ENCODE results near the gene TAS1R3. TPM values are rescaled to one million over a fixed set of nuclear protein-coding genes. Genes with fewer than 3 reads are reported as not detected.

TAS1R3 gene
- total and polyA plus RNA-seq, 5 donors from 2014 or later: 0.06 to 2.0 (median 0.11) TPM; not detected in 2

DNA sequence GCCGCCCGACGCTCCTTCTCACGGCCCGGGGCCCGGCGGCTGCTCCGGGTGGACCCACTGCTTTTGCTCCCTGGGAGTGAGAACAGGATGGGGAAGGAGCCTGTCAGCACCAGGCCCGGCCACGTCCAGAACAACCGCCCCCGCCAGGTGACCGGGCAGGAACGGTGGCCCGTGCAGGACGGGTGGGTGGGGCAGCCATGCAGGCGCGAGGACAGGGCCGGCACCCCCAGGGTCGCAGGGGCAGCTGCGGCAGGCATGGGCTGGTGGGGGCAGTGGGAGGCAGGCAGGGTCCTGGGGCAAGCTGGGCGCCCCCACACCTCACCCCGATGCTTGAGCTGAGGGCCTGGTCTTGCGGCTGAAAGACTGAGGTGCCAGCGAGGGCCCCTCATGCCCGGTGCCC is 5.4 kb downstream of the TAS1R3 start:
- Mint-ChIP-seq H3K27ac (no peak overlapping the region), H3K36me3 (peaks cover 10% of the 10 kb centered on the region), H3K4me1 (no peaks in the 10 kb centered on the region), H3K27me3 (no peaks in the 10 kb centered on the region), H3K9me3 (peaks cover 0 to 2% (median 0%) of the 10 kb centered on the region in 7 donors), H3K4me3 (no peak overlapping the region)
- Histone ChIP-seq H3K27ac (ENCODE audit: insufficient read depth, low read length, poor library complexity, severe bottlenecking) (no peak overlapping the region), H3K27me3 (ENCODE audit: control insufficient read depth, insufficient read depth, low read length) (no peaks in the 10 kb centered on the region), H3K4me3 (ENCODE audit: low read depth, low read length) (no peak overlapping the region), H3K9me3 (ENCODE audit: control insufficient read depth in 2 of 2, low read length in 2 of 2) (no peaks in the 10 kb centered on the region), H3K4me1 (ENCODE audit: control insufficient read depth, insufficient read depth, low read length, poor library complexity, severe bottlenecking) (no peaks in the 10 kb centered on the region), H3K36me3 (ENCODE audit: control insufficient read depth, insufficient read depth, low read length) (peaks cover 3% of the 10 kb centered on the region)
- ATAC-seq (ENCODE audit: low read depth in 2 of 2): no peak
- DNase-seq: no peak

DNA sequence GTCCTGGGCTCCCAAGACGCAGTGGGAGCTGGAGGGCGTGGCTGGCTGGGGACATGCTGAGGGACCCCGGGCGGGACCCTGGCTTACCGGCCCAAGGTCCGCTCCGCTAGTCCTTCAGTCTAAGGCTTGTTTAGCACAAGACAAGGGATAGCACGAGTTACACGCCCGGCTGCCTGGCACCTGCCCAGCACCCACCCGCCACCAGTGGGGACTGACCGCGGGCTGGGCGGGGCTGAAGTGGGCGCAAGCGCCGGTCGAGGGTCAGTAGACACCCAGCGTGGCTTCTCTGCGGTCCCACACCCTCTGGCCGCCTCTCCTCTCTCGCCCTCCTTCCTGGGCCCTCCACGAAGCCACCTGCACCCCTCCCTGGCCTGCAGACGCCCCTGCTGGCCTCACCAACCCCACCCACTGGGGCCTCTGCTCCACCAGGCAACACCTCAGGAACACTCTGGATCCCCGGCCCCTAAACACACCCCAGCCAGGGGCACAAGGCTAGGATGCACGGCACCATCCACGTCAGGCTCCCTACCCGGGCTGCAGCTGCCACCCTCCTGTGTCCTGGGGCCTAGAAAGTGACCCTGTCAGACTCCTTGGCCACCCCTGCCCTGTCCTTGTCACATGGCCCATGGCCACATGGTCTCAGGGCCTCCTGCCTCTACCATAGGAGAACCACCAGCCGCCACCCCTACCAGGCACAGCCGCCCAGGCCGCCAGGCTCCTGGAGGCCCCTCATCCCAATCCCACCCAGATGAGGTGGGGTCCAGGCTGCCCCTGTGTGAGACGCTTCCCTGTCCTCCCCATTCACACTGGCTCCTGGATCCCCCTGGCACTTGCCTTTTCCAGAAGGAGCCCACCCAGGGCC is 6.1 kb downstream of the TAS1R3 start:
- Histone ChIP-seq H3K9me3 (ENCODE audit: control insufficient read depth in 2 of 2, low read length in 2 of 2) (no peaks in the 10 kb centered on the region), H3K27ac (ENCODE audit: insufficient read depth, low read length, poor library complexity, severe bottlenecking) (no peak overlapping the region), H3K36me3 (ENCODE audit: control insufficient read depth, insufficient read depth, low read length) (peaks cover 3% of the 10 kb centered on the region), H3K4me1 (ENCODE audit: control insufficient read depth, insufficient read depth, low read length, poor library complexity, severe bottlenecking) (no peaks in the 10 kb centered on the region), H3K27me3 (ENCODE audit: control insufficient read depth, insufficient read depth, low read length) (no peaks in the 10 kb centered on the region), H3K4me3 (ENCODE audit: low read depth, low read length) (no peak overlapping the region)
- Mint-ChIP-seq H3K27ac (no peak overlapping the region), H3K4me1 (no peaks in the 10 kb centered on the region), H3K4me3 (no peak overlapping the region), H3K36me3 (peaks cover 10% of the 10 kb centered on the region), H3K27me3 (no peaks in the 10 kb centered on the region), H3K9me3 (peaks cover 0 to 2% (median 0%) of the 10 kb centered on the region in 7 donors)
- no peak for DNase-seq
- ATAC-seq (ENCODE audit: low read depth in 2 of 2): no peak

DNA sequence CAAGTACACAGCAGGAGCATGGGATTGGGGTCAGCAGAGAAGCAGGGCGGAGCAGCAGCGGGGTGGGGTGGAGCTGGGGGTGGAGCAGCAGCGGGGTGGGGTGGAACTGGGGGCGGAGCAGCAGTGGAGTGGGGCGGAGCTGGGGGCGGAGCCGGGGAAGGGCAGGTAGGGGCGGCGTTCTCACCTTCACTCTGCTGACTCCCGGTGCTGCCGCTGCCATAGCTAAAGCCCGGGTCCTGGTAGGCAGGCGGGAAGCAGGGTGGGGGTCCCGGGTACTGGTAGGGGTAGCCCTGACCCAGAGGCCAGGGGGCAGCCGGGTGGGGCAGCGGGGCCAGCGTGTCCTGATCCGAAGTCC is 6.7 kb downstream of the TAS1R3 start:
- Histone ChIP-seq H3K9me3 (ENCODE audit: control insufficient read depth in 2 of 2, low read length in 2 of 2) (no peaks in the 10 kb centered on the region), H3K4me1 (ENCODE audit: control insufficient read depth, insufficient read depth, low read length, poor library complexity, severe bottlenecking) (no peaks in the 10 kb centered on the region), H3K27me3 (ENCODE audit: control insufficient read depth, insufficient read depth, low read length) (no peaks in the 10 kb centered on the region), H3K36me3 (ENCODE audit: control insufficient read depth, insufficient read depth, low read length) (peaks cover 3% of the 10 kb centered on the region), H3K27ac (ENCODE audit: insufficient read depth, low read length, poor library complexity, severe bottlenecking) (no peak overlapping the region), H3K4me3 (ENCODE audit: low read depth, low read length) (no peak overlapping the region)
- no peak overlapping the region for H3K4me3 Mint-ChIP-seq
- no peak for ATAC-seq (ENCODE audit: low read depth in 2 of 2)
- no peak for DNase-seq
- no peak overlapping the region for H3K27ac Mint-ChIP-seq
- no peaks in the 10 kb centered on the region for H3K27me3 Mint-ChIP-seq
- peaks cover 0 to 2% (median 0%) of the 10 kb centered on the region in 7 donors for H3K9me3 Mint-ChIP-seq
- H3K4me1 Mint-ChIP-seq: no peaks in the 10 kb centered on the region
- H3K36me3 Mint-ChIP-seq: peaks cover 10% of the 10 kb centered on the region

DNA sequence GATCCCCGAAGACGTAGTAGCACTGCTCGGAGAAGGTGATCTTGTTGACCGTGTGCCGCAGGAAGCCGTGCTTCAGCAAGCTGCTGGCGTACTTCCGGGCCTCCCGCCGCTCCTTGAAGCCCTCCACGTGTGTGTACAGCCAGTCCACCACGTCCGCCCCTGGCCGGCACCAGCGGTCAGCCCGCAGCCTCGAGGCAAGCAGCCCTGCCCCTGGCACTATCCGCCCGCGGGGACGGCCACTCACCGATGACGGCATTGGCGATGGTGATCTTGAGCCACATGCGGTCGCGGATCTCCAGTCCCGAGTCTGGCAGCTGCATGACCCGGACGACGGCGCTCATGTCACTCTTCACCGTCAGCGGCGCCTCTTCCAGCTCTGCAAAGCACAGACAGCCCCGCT is 7.2 kb downstream of the TAS1R3 start:
- Histone ChIP-seq H3K9me3 (ENCODE audit: control insufficient read depth in 2 of 2, low read length in 2 of 2) (no peaks in the 10 kb centered on the region), H3K36me3 (ENCODE audit: control insufficient read depth, insufficient read depth, low read length) (peaks cover 3% of the 10 kb centered on the region), H3K27ac (ENCODE audit: insufficient read depth, low read length, poor library complexity, severe bottlenecking) (no peak overlapping the region), H3K4me3 (ENCODE audit: low read depth, low read length) (no peak overlapping the region), H3K4me1 (ENCODE audit: control insufficient read depth, insufficient read depth, low read length, poor library complexity, severe bottlenecking) (no peaks in the 10 kb centered on the region), H3K27me3 (ENCODE audit: control insufficient read depth, insufficient read depth, low read length) (no peaks in the 10 kb centered on the region)
- Mint-ChIP-seq H3K27me3 (no peaks in the 10 kb centered on the region), H3K9me3 (peaks cover 0 to 2% (median 0%) of the 10 kb centered on the region in 7 donors), H3K4me3 (no peak overlapping the region), H3K27ac (no peak overlapping the region), H3K4me1 (no peaks in the 10 kb centered on the region), H3K36me3 (peaks cover 10% of the 10 kb centered on the region)
- DNase-seq: no peak
- no peak for ATAC-seq (ENCODE audit: low read depth in 2 of 2)

DNA sequence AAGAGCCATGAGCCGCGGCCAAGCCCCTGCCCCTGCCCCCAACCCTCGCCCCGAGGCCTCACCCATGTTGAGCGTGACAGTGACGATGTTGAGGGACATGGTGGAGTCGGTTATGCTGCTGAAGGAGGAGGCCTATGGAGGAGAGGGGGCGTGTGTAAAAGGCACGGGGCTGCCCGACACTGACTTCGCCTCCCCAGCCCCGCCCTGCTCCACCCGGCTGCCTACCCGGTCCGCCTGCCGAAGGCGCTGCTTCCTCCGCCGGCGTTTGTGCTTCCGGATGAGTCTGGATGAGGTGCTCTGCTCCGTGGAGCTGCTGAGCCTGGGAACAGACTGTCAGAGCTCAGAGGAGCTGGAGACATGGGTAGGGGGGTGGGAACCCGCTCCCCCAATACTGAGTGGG is 9.1 kb downstream of the TAS1R3 start:
- Histone ChIP-seq H3K9me3 (ENCODE audit: control insufficient read depth in 2 of 2, low read length in 2 of 2) (no peaks in the 10 kb centered on the region), H3K4me1 (ENCODE audit: control insufficient read depth, insufficient read depth, low read length, poor library complexity, severe bottlenecking) (no peaks in the 10 kb centered on the region), H3K4me3 (ENCODE audit: low read depth, low read length) (no peak overlapping the region), H3K27me3 (ENCODE audit: control insufficient read depth, insufficient read depth, low read length) (no peaks in the 10 kb centered on the region), H3K36me3 (ENCODE audit: control insufficient read depth, insufficient read depth, low read length) (peaks cover 3% of the 10 kb centered on the region), H3K27ac (ENCODE audit: insufficient read depth, low read length, poor library complexity, severe bottlenecking) (no peak overlapping the region)
- H3K4me1 Mint-ChIP-seq: no peaks in the 10 kb centered on the region
- no peak for ATAC-seq (ENCODE audit: low read depth in 2 of 2)
- no peak overlapping the region for H3K4me3 Mint-ChIP-seq
- H3K27ac Mint-ChIP-seq: no peak overlapping the region
- H3K36me3 Mint-ChIP-seq: peaks cover 10% of the 10 kb centered on the region
- no peaks in the 10 kb centered on the region for H3K27me3 Mint-ChIP-seq
- peaks cover 0 to 2% (median 0%) of the 10 kb centered on the region in 7 donors for H3K9me3 Mint-ChIP-seq
- DNase-seq: no peak

DNA sequence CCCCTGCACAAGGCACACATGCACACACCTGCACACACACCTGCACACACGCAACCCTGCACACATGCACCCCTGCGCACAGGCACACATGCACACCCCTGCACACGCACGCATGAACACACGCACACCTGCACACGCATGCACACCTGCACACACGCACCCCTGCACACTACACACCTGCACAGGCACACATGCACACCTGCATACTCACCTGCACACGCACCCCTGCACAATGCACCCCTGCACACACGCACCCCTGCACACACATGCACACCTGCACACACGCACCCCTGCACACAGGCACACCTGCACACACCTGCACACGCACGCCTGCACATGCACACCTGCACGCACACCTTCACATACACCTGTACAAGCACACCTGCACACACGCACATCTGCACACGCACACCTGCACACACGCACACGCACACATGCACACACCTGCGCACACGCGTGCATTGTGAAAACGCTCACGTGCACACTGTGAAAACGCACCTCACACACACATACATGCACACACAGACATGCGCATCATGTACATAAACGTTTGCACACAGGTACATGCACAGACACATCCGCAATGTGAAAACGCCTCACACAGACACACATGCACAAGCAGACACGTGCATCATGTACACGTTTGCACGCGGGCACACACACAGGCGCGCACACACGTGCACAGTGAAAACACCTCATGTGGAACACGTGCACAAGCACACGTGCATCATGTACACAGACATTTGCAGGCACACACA is 9.9 kb downstream of the TAS1R3 start:
- H3K4me1 Mint-ChIP-seq: no peaks in the 10 kb centered on the region
- Histone ChIP-seq H3K36me3 (ENCODE audit: control insufficient read depth, insufficient read depth, low read length) (peaks cover 3% of the 10 kb centered on the region), H3K4me3 (ENCODE audit: low read depth, low read length) (no peak overlapping the region), H3K4me1 (ENCODE audit: control insufficient read depth, insufficient read depth, low read length, poor library complexity, severe bottlenecking) (no peaks in the 10 kb centered on the region), H3K9me3 (ENCODE audit: control insufficient read depth in 2 of 2, low read length in 2 of 2) (no peaks in the 10 kb centered on the region), H3K27me3 (ENCODE audit: control insufficient read depth, insufficient read depth, low read length) (no peaks in the 10 kb centered on the region), H3K27ac (ENCODE audit: insufficient read depth, low read length, poor library complexity, severe bottlenecking) (no peak overlapping the region)
- DNase-seq (no peak), ATAC-seq (ENCODE audit: low read depth in 2 of 2) (no peak)
- no peaks in the 10 kb centered on the region for H3K27me3 Mint-ChIP-seq
- no peak overlapping the region for H3K27ac Mint-ChIP-seq
- H3K9me3 Mint-ChIP-seq: peaks cover 0 to 2% (median 0%) of the 10 kb centered on the region in 7 donors
- H3K36me3 Mint-ChIP-seq: peaks cover 10% of the 10 kb centered on the region
- no peak overlapping the region for H3K4me3 Mint-ChIP-seq

DNA sequence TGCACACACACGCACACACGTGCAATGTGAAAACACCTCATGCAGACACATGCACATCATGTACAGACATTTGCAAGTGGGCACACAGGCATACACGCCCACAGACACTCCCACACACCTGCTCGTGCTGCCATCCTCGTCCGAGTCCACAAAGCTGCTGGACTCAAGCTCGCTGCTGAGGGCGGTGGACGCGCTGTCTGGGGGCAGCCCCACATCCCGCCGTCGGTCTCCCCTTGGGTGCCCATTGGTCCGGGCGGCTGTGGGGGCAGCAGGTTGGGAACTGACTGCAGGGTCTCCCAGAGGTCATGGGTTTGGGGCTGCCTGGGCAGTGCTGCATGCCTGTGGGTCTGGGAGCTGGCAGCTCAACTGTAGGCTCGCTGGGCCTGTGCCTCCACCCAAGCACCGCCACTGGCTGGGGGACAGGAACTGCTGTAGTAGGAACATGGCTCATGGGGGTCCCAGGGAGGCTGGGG is 10.5 kb downstream of the TAS1R3 start:
- Histone ChIP-seq H3K9me3 (ENCODE audit: control insufficient read depth in 2 of 2, low read length in 2 of 2) (no peaks in the 10 kb centered on the region), H3K4me1 (ENCODE audit: control insufficient read depth, insufficient read depth, low read length, poor library complexity, severe bottlenecking) (peaks cover 3% of the 10 kb centered on the region), H3K4me3 (ENCODE audit: low read depth, low read length) (no peak overlapping the region), H3K36me3 (ENCODE audit: control insufficient read depth, insufficient read depth, low read length) (peaks cover 3% of the 10 kb centered on the region), H3K27ac (ENCODE audit: insufficient read depth, low read length, poor library complexity, severe bottlenecking) (no peak overlapping the region), H3K27me3 (ENCODE audit: control insufficient read depth, insufficient read depth, low read length) (no peaks in the 10 kb centered on the region)
- H3K9me3 Mint-ChIP-seq: peaks cover 0 to 2% (median 0%) of the 10 kb centered on the region in 7 donors
- no peak overlapping the region for H3K27ac Mint-ChIP-seq
- peaks cover 0 to under 1% (median 0%) of the 10 kb centered on the region in 4 donors for H3K4me1 Mint-ChIP-seq
- H3K4me3 Mint-ChIP-seq: no peak overlapping the region
- H3K36me3 Mint-ChIP-seq: peaks cover 10% of the 10 kb centered on the region
- no peaks in the 10 kb centered on the region for H3K27me3 Mint-ChIP-seq
- no peak for ATAC-seq (ENCODE audit: low read depth in 2 of 2)
- no peak for DNase-seq
